ENCODE data around the gene USH1G.

GRCh38 chr17:74882517-74883240 is 40.4 kb downstream of the USH1G start:
- no peak for TF ChIP-seq CTCF (IDR thresholded peaks at IDR 0.05)
- no peak for TF ChIP-seq POLR2AphosphoS5 (IDR thresholded peaks at IDR 0.05)
- no peak for TF ChIP-seq POLR2A (IDR thresholded peaks at IDR 0.05)
- no peak for TF ChIP-seq EP300 (IDR thresholded peaks at IDR 0.05; ENCODE audit: low read depth)

Measured in transverse colon (tissue), 4 donors.